ENCODE measurements around the gene INPP5A. TPM values are rescaled to one million over a fixed set of nuclear protein-coding genes. Genes with fewer than 3 reads are reported as not detected.

Gene INPP5A
- total RNA-seq, 1 donor from 2014 or later = 29.5 TPM

GRCh38 chr10:132698761-132699391 is 161.3 kb downstream of the INPP5A start:
- H3K36me3 ChIP-seq (ENCODE audit: control insufficient read depth, insufficient read depth, low read length) = peaks cover 4% of the 10 kb centered on the region
- DNase-seq (ENCODE audit: low read depth) = no peak
- no peak for TF ChIP-seq CTCF (IDR thresholded peaks at IDR 0.05; ENCODE audit: insufficient read depth, low read length, severe bottlenecking)
- no peak for FAIRE-seq
- H3K4me3 ChIP-seq (ENCODE audit: low read depth, low read length) = no peak overlapping the region
- no peaks in the 10 kb centered on the region for H3K27me3 ChIP-seq (ENCODE audit: control insufficient read depth, insufficient read depth, low read length)

GRCh38 chr10:132699411-132700155 is 162.0 kb downstream of the INPP5A start:
- FAIRE-seq (no peak), DNase-seq (ENCODE audit: low read depth) (no peak)
- TF ChIP-seq CTCF (IDR thresholded peaks at IDR 0.05; ENCODE audit: insufficient read depth, low read length, severe bottlenecking) = no peak
- Histone ChIP-seq H3K36me3 (ENCODE audit: control insufficient read depth, insufficient read depth, low read length) (peaks cover 4% of the 10 kb centered on the region), H3K4me3 (ENCODE audit: low read depth, low read length) (no peak overlapping the region), H3K27me3 (ENCODE audit: control insufficient read depth, insufficient read depth, low read length) (no peaks in the 10 kb centered on the region)

GRCh38 chr10:132700156-132701098 is 162.8 kb downstream of the INPP5A start:
- Histone ChIP-seq H3K36me3 (ENCODE audit: control insufficient read depth, insufficient read depth, low read length) (peaks cover 8% of the 10 kb centered on the region), H3K4me3 (ENCODE audit: low read depth, low read length) (no peak overlapping the region), H3K27me3 (ENCODE audit: control insufficient read depth, insufficient read depth, low read length) (no peaks in the 10 kb centered on the region)
- FAIRE-seq (no peak), DNase-seq (ENCODE audit: low read depth) (no peak)
- no peak for TF ChIP-seq CTCF (IDR thresholded peaks at IDR 0.05; ENCODE audit: insufficient read depth, low read length, severe bottlenecking)

- FAIRE-seq = no peak
- no peak for DNase-seq (ENCODE audit: low read depth)
- Histone ChIP-seq H3K4me3 (ENCODE audit: low read depth, low read length) (no peak overlapping the region), H3K27me3 (ENCODE audit: control insufficient read depth, insufficient read depth, low read length) (no peaks in the 10 kb centered on the region), H3K36me3 (ENCODE audit: control insufficient read depth, insufficient read depth, low read length) (peaks cover 8% of the 10 kb centered on the region)
- TF ChIP-seq CTCF (IDR thresholded peaks at IDR 0.05; ENCODE audit: insufficient read depth, low read length, severe bottlenecking) = no peak
Measured at GRCh38 chr10:132701099-132701845, 163.7 kb downstream of the INPP5A start.

GRCh38 chr10:132701846-132702190 is 164.2 kb downstream of the INPP5A start:
- Histone ChIP-seq H3K27me3 (ENCODE audit: control insufficient read depth, insufficient read depth, low read length) (no peaks in the 10 kb centered on the region), H3K36me3 (ENCODE audit: control insufficient read depth, insufficient read depth, low read length) (peaks cover 8% of the 10 kb centered on the region), H3K4me3 (ENCODE audit: low read depth, low read length) (no peak overlapping the region)
- FAIRE-seq = no peak
- TF ChIP-seq CTCF (IDR thresholded peaks at IDR 0.05; ENCODE audit: insufficient read depth, low read length, severe bottlenecking) = no peak
- DNase-seq (ENCODE audit: low read depth) = no peak

Measured in bronchial epithelial cell (primary cell).